Dermis blood vessel endothelial cell (primary cell): ENCODE measurements around the gene NOC4L. TPM values are rescaled to one million over a fixed set of nuclear protein-coding genes. Genes with fewer than 3 reads are reported as not detected.

Experiments used
- DNase-seq: peaks from one replicate; pipeline ENCODE4 v3.0.0; 2010
- total RNA-seq: library from RNA; depleted of rRNA; stranded (reverse); fragments of >200 nt; gene quantifications from 2 replicates; pipeline ENCODE4 v1.2.3, GENCODE V29; 2014

NOC4L gene
- total RNA-seq, 1 donor from 2014 or later, result 12.1 TPM

DNA sequence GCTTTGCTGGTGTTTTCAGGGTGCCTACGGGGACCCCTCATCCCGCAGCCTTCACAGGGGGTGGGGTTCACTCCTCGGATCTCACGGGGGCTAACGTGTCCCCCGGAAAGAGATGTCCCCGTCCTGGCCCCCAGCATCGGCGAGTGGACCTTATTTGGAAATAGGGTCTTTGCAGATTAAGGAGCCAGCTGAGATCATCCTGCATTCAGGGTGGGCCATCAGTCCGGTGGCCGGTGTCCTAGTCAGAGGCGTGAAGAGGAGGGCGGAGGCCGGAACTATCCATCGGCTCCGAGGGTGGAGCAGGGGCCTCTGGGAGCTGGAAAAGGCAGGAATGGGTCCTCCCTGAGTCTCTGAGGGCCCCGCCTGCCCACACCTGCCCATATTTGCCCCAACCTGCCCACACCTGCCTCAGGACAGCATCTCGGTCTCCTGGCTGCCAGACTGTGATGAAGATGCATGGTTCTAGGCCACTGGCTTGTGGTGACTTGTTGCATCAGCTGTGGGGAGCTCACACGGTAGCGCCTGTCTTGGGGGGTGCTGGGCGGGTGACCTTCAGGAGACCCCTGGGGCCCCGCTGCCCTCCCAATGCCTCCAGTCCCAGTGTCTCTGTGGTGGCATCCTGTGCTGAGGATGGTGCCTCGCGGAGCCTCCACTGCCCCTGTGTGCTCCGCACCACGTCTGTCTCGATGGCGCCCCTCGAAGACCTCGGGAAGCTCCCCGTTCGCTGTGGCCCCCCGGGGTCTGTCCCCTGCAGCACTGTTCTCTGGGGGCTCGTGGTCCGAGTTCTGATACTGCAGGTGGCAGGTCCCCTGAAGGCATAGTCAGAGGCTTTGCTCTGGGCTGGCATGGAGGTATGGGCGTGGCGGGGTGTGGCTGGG, 14.7 kb downstream of the NOC4L start:
- no peak for DNase-seq

DNA sequence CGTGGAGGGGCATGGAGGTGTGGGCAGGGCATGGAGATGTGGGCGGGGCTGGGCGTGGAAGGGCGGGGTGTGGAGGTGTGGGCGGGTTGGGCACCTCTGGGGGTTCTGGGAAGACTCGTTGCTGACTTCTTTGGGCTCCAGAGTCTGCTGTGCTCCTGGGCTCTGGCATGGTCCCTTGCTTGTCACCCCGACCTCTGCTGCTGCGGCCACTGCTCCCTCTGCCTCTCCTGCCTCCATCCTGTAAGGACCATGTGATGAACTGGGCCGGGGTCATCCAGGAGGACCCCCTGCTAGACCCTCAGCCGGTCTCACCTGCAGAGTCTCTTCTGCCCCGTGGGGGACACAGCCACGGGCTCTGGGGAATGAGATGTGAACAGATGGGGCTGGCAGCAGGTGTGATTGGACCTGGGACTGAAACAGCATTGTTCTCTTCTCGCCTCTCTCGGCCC, 15.3 kb downstream of the NOC4L start:
- no peak for DNase-seq

GRCh38 chr12:132160016-132160415, 15.8 kb downstream of the NOC4L start:
- DNase-seq, result no peak

GRCh38 chr12:132160601-132161035, 16.4 kb downstream of the NOC4L start:
- no peak for DNase-seq

GRCh38 chr12:132161036-132161781, 17.0 kb downstream of the NOC4L start:
- peak; percentile 44 for DNase-seq

- no peak for DNase-seq
Observed at GRCh38 chr12:132161796-132162507, 17.7 kb downstream of the NOC4L start.

DNA sequence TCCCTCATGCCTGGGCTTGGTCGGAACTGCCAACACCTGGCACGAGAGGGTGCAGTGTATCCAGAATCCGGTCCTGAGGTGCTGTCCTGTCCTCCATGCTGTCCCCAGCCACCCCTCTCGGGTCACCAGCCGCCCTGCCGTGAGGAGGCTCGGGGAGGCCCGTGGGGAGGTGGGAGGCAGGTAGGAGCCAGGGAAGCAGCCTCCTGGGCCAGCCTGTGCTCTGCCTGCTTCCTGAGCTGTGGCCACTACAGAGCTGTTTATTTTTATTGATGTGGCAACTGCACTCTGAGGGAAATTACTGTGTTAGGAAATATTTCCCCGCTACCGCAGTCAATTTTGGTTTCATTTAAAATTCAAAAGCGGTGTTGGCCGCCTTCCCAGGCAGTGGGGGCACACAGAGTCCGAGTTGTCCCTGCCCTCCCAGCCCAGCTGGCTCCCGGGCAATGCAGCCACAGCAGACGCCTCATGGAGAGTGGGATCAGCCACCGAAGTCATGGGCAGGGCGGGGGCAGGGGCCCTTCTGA, 18.3 kb downstream of the NOC4L start:
- DNase-seq, result peak; percentile 45

DNA sequence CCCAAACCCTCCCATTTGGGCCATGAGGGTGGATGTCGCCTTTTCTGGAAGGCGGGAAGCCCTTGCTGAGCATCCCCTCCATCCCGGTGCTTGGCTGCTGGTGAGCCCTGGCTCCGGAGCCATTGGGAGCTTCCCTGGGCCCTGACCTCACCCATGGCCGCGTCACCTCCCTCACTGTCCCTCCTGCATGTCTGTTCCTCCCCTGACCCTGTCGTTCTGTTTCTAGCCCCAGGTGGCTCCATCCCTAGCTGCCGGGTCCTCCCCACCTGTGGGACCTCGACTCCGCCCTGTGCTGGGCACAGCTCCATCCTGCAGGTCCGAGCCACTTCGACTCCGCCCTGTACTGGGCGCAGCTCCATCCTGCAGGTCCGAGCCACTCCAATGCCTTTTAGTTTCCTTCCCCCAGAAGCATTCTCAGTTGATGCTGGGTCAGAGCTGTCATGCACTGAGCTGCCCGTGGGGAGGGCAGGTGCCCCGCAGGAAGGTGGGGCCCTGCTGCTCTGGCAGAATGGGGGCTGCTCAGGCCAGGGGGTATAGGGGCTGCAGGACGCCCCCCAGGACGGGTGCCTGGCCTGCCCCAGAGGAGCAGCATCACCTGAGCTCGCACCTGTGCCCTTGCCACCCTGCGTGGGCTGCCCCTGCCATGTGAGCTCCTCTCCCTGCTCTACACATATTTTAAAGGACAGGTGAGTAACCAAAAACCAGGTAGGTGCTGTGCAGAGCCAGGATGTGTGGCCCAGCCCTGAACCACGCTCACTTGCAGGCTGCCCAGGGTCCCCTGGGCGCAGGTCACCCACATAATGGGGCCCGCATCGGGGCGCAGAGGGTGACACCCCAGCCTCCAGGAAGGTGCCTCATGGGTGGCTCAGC, 19.0 kb downstream of the NOC4L start:
- DNase-seq, result no peak

DNA sequence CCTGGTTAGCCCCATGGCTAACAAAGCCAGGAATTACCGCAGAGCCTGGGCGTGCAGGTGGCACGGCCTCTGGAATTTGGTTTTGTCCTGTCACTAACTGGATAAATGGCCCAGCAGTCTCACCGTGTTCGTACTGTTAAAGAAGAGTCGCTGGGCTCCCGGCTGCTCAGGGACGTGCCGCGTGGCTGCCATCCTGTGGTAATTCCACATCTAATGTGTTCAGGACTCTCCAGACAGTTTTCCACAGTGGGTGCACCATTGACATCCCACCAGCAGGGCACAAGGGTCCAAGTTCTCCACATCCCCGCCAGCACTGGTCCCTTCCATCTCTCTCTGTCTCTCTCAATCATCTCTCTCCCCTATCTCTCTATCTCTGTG, 19.6 kb downstream of the NOC4L start:
- DNase-seq, result no peak

- DNase-seq, result no peak
Observed at GRCh38 chr12:132164426-132164825, 20.2 kb downstream of the NOC4L start.

- DNase-seq, result no peak
Observed at GRCh38 chr12:132165584-132165983, 21.3 kb downstream of the NOC4L start.

- DNase-seq, result no peak
Observed at GRCh38 chr12:132166093-132166492, 21.8 kb downstream of the NOC4L start.

DNA sequence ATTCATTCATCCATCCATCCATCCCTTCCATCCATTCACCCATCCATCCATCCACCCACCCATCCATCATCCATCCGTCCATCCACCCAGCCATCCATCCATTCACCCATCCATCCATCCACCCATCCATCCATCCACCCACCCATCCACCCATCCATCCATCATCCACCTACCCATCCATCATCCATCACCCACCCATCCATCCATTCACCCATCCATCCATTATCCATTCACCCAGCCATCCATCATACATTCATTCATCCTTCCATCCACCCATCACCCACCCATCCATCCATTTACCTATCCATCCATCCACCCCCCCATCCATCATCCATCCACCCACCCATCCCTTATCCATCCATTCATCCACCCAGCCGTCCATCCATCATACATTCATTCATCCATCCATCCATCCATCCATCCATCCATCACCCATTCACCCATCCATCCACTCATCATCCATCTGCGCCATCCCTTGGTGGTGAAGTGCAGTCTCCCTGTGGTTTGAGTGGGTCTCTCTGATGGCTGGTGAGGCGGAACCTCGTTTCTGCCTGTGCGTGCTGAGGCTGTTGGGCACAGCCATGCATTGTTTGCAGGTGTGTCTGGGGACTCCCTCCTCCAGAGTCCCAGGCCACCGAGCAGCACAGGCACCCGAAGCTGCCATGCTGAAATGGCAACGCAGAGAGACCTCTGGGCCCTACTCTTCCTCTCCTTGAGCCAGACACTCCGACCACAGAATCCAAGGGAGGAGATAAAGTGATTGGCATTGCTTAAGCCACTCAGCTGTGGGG, 22.7 kb downstream of the NOC4L start:
- DNase-seq, result no peak

GRCh38 chr12:132167611-132168310, 23.5 kb downstream of the NOC4L start:
- DNase-seq, result no peak

GRCh38 chr12:132168311-132169031, 24.2 kb downstream of the NOC4L start:
- no peak for DNase-seq

DNA sequence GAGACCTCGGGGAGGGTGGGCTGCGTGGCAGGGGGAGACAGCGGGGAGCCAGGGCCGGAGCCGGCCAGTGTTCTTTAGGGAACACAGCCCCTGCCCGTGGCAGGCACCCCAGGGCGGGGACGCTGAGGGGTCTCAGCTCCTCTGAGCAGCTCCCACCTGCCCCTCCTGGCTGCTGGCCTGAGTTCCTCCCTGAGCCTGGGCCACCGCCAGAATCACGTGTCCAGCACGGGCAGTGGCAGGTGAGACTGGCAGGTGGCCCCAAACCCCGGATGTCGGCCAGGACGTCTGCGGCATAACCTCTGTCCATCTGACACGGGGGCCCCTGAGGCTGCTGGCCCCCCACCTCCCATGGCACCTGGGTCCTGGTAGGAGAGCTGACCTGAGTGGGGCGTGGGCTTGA, 25.1 kb downstream of the NOC4L start:
- no peak for DNase-seq

DNA sequence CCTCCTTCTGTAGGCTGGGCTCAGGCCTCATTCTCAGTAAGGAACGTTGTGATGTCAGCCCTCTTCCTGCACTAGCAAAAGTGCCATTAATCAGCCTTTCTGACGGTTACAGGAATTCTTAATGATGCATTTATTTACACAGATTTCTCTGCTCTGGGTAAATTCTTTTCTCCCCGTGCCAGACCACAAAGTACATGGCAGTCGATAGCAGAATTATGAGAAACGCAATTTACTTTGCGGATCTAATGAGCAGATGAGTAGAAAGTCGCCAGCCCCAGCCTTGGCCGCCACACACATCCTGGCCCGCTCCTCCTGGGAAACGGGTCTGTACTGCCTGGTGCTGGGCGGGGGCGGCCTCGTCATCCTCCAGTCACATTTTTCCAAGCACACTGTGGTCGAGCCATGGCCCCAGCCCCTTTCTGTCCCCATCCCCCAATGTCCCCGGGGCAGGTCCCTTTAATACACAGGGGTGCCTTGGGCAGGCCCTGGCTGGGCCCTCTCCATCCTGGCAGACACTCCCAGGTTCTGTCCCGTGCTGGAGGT, 25.9 kb downstream of the NOC4L start:
- DNase-seq, result peak; percentile 16

GRCh38 chr12:132170637-132171292, 26.5 kb downstream of the NOC4L start:
- no peak for DNase-seq
